ENCODE measurements around the gene KIF23. TPM values are rescaled to one million over a fixed set of nuclear protein-coding genes. Genes with fewer than 3 reads are reported as not detected.

KIF23 gene
- polyA plus RNA-seq, 1 of the 3 experiments (the other 2 are of a cell fraction), result 25.8 TPM

GRCh38 chr15:69457304-69458280 is 43.4 kb downstream of the KIF23 start (continued):
- TF ChIP-seq TAF1 (IDR thresholded peaks at IDR 0.05; ENCODE audit: borderline replicate concordance, low read depth, low read length) (no peak), JUND (IDR thresholded peaks at IDR 0.05) (peak; percentile 21), SIN3A (IDR thresholded peaks at IDR 0.05; ENCODE audit: borderline replicate concordance, low read depth, low read length) (no peak; the same call in 1 of the 2 replicates), MXI1 (IDR thresholded peaks at IDR 0.05; ENCODE audit: low read depth, low read length) (no peak), MEF2A (IDR thresholded peaks at IDR 0.05; ENCODE audit: borderline replicate concordance, low read depth) (no peak), EZH2phosphoT487 (IDR thresholded peaks at IDR 0.05; ENCODE audit: borderline replicate concordance, low read depth) (no peak), USF2 (IDR thresholded peaks at IDR 0.05; ENCODE audit: borderline replicate concordance, low read depth, low read length) (no peak), ELF1 (IDR thresholded peaks at IDR 0.05) (no peak), GATA2 (CRISPR knock-in tag; IDR thresholded peaks at IDR 0.05) (no peak), CHD2 (IDR thresholded peaks at IDR 0.05; ENCODE audit: low read length, partially characterized antibody) (no peak)

GRCh38 chr15:69459066-69459465 is 44.9 kb downstream of the KIF23 start:
- TF ChIP-seq, protein P1, sequence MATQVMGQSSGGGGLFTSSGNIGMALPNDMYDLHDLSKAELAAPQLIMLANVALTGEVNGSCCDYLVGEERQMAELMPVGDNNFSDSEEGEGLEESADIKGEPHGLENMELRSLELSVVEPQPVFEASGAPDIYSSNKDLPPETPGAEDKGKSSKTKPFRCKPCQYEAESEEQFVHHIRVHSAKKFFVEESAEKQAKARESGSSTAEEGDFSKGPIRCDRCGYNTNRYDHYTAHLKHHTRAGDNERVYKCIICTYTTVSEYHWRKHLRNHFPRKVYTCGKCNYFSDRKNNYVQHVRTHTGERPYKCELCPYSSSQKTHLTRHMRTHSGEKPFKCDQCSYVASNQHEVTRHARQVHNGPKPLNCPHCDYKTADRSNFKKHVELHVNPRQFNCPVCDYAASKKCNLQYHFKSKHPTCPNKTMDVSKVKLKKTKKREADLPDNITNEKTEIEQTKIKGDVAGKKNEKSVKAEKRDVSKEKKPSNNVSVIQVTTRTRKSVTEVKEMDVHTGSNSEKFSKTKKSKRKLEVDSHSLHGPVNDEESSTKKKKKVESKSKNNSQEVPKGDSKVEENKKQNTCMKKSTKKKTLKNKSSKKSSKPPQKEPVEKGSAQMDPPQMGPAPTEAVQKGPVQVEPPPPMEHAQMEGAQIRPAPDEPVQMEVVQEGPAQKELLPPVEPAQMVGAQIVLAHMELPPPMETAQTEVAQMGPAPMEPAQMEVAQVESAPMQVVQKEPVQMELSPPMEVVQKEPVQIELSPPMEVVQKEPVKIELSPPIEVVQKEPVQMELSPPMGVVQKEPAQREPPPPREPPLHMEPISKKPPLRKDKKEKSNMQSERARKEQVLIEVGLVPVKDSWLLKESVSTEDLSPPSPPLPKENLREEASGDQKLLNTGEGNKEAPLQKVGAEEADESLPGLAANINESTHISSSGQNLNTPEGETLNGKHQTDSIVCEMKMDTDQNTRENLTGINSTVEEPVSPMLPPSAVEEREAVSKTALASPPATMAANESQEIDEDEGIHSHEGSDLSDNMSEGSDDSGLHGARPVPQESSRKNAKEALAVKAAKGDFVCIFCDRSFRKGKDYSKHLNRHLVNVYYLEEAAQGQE (IDR thresholded peaks at IDR 0.05; ENCODE audit: low read depth, low read length), result no peak
- no peak for TF ChIP-seq FOXM1 (IDR thresholded peaks at IDR 0.05; ENCODE audit: low read depth)
- TF ChIP-seq SMC3 (IDR thresholded peaks at IDR 0.05; ENCODE audit: low read depth, low read length), result no peak
- no peak for TF ChIP-seq POLR2AphosphoS5 (IDR thresholded peaks at IDR 0.05; ENCODE audit: low read depth, low read length)
- no peak for TF ChIP-seq JUND (IDR thresholded peaks at IDR 0.05)
- no peak for TF ChIP-seq FOXJ3 (CRISPR knock-in tag; IDR thresholded peaks at IDR 0.05)
- TF ChIP-seq RAD21 (IDR thresholded peaks at IDR 0.05; ENCODE audit: low read length), result no peak
- no peak for TF ChIP-seq GATA2 (CRISPR knock-in tag; IDR thresholded peaks at IDR 0.05)
- TF ChIP-seq TCF12 (IDR thresholded peaks at IDR 0.05), result no peak
- no peak for TF ChIP-seq RCOR1 (IDR thresholded peaks at IDR 0.05; ENCODE audit: low read length)
- no peak for TF ChIP-seq USF1 (IDR thresholded peaks at IDR 0.05; ENCODE audit: borderline replicate concordance, low read depth)
- no peak for TF ChIP-seq EZH2phosphoT487 (IDR thresholded peaks at IDR 0.05; ENCODE audit: borderline replicate concordance, low read depth)
- TF ChIP-seq ELF1 (IDR thresholded peaks at IDR 0.05), result no peak
- Histone ChIP-seq H3K79me2 (ENCODE audit: insufficient read depth) (peaks cover 42% of the 10 kb centered on the region), H3K27me3 (ENCODE audit: insufficient read depth) (no peaks in the 10 kb centered on the region), H3K27ac (ENCODE audit: low read depth in 2 of 2, low read length in 1 of 2) (0 out of 4 replicates have a peak overlapping the region, but pooled peaks of 1 of the 2 experiments have one; percentile 3), H3K4me1 (ENCODE audit: control insufficient read depth in 1 of 2, insufficient read depth in 2 of 2, low read depth in 1 of 2, low read length in 1 of 2) (peaks cover 14 to 18% of the 10 kb centered on the region in 2 experiments), H3F3A (replicated peaks; ENCODE audit: insufficient read depth) (peaks cover 68% of the 10 kb centered on the region), H3K36me3 (replicated peaks in 1 of 2; ENCODE audit: control insufficient read depth in 1 of 2, insufficient read depth in 2 of 2, low read length in 1 of 2) (peaks cover 30 to 32% of the 10 kb centered on the region in 2 experiments), H2AFZ (ENCODE audit: low read depth) (no peak overlapping the region), H3K4me2 (no peak overlapping the region), H4K20me1 (ENCODE audit: insufficient read depth) (peaks cover 37% of the 10 kb centered on the region), H3K4me3 (ENCODE audit: low read depth in 2 of 2, low read length in 1 of 2) (no peak overlapping the region), H3K9me3 (no peaks in the 10 kb centered on the region), H3K9ac (no peak overlapping the region), H3K9me2 (no peaks in the 10 kb centered on the region)
- CTCF ChIA-PET, result no interaction called here
- no peak for DNase-seq
- POLR2A ChIA-PET, result interaction anchor here (0.7 kb wide), 1 partner anchor 21 kb away, joined by 3 read pairs; no protein-coding TSS in a partner anchor
- WGBS (ENCODE audit: low lambda C conversion rate), result 69% methylated on average over 2 of the region's 2 CpGs
